Endothelial cell of umbilical vein (primary cell): ENCODE results near the gene RAD51B. TPM values are rescaled to one million over a fixed set of nuclear protein-coding genes. Genes with fewer than 3 reads are reported as not detected.

ENCODE experiments used
- BruUV-seq: library from RNA; stranded (reverse); fragments of 400-500 nt; replicated peaks from 2 replicates; lab custom pipeline; 2021; lab: Mats Ljungman, UMichigan
- CTCF ChIA-PET: fragments of 300-600, 350-600 bp; sonication (Branson Sonifier 250); formaldehyde crosslinking; loops from one replicate; lab custom pipeline; 2021; ENCODE audit warnings: antibody characterized with exemption, inconsistent platforms; lab: Charles Lee
- POLR2A ChIA-PET: fragments of 300-600, 350-600 bp; sonication (Branson Sonifier 250); formaldehyde crosslinking; loops from one replicate; lab custom pipeline; 2021; ENCODE audit warnings: antibody characterized with exemption, inconsistent platforms; lab: Charles Lee
- DNase-seq: peaks from one replicate; pipeline ENCODE4 v3.0.0-alpha.2; 2011; ENCODE audit warnings: low read depth, low spot score
- FAIRE-seq: peaks from 2 replicates; lab custom pipeline; 2011; peaks lifted over from hg19 to GRCh38; lab: Jason Lieb, UNC
- H2AFZ ChIP-seq: 2 replicates; pipeline ENCODE4 v1.6.0; 2012; ENCODE audit warnings: low read depth, low read length, control low read depth, inconsistent platforms
- H3K27ac ChIP-seq: 2 replicates; pipeline ENCODE4 v1.5.1; 2011; ENCODE audit warnings: low read depth, mild to moderate bottlenecking, control low read depth, low read length, moderate library complexity; ENCODE audit not compliant: insufficient read depth
- H3K27me3 ChIP-seq, 2 experiments: 2 replicates each; pipeline versions ENCODE4 v1.6.0 to v1.6.1; 2011; ENCODE audit warnings: low read length in 2 of 2, mixed read lengths in 1 of 2; ENCODE audit not compliant: control insufficient read depth in 2 of 2, insufficient read depth in 2 of 2
- H3K36me3 ChIP-seq, 2 experiments: 2 replicates in 1 of 2; 3 replicates in 1 of 2; pipeline ENCODE4 v1.5.1; 2011; ENCODE audit warnings: low read length in 2 of 2, mild to moderate bottlenecking in 1 of 2, moderate library complexity in 1 of 2; ENCODE audit not compliant: control insufficient read depth in 2 of 2, insufficient read depth in 2 of 2; ENCODE audit errors: extremely low read depth in 1 of 2
- H3K4me1 ChIP-seq: 3 replicates; pipeline ENCODE4 v1.5.1; 2011; ENCODE audit warnings: mild to moderate bottlenecking, low read length; ENCODE audit not compliant: control insufficient read depth, insufficient read depth; ENCODE audit errors: extremely low read depth
- H3K4me2 ChIP-seq: 2 replicates; pipeline ENCODE4 v1.6.1; 2011; ENCODE audit warnings: low read length, control low read depth, mixed read lengths; ENCODE audit not compliant: insufficient read depth
- H3K4me3 ChIP-seq, 3 experiments: fragments of 200-600 bp in 1 of 3; sonication (generic), shearing (Covaris generic) in 1 of 3; replicated peaks in 1 of 3; 2 replicates each; pipeline ENCODE4 v1.5.1; 2011 to 2016; ENCODE audit warnings: control low read depth in 3 of 3, low read length in 3 of 3, mild to moderate bottlenecking in 2 of 3, inconsistent platforms in 1 of 3, low read depth in 1 of 3, moderate library complexity in 1 of 3; ENCODE audit not compliant: insufficient read depth in 1 of 3
- H3K79me2 ChIP-seq: 2 replicates; pipeline ENCODE4 v1.6.0; 2012; ENCODE audit warnings: low read length, inconsistent platforms; ENCODE audit not compliant: control insufficient read depth, insufficient read depth
- H3K9ac ChIP-seq: replicated peaks from 2 replicates; pipeline ENCODE3; 2011; ENCODE audit warnings: low read length, control low read depth; ENCODE audit not compliant: insufficient read depth; ENCODE audit errors: extremely low read depth
- H3K9me1 ChIP-seq: replicated peaks from 3 replicates; pipeline ENCODE4 v1.6.0; 2011; ENCODE audit warnings: mild to moderate bottlenecking, low read length; ENCODE audit not compliant: control insufficient read depth, insufficient read depth; ENCODE audit errors: extremely low read depth
- H3K9me3 ChIP-seq: replicated peaks from 2 replicates; pipeline ENCODE4 v1.5.1; 2012; ENCODE audit warnings: low read length, inconsistent platforms; ENCODE audit not compliant: control insufficient read depth, insufficient read depth
- H4K20me1 ChIP-seq: replicated peaks from 2 replicates; pipeline ENCODE3; 2011; ENCODE audit warnings: mild to moderate bottlenecking, low read length; ENCODE audit not compliant: control insufficient read depth, insufficient read depth; ENCODE audit errors: extremely low read depth
- CTCF ChIP-seq, 2 donors: IDR thresholded peaks; 1 replicate in 1 of 2; 2 replicates in 1 of 2; pipeline ENCODE4 v1.5.1; 2011; ENCODE audit warnings: low read length in 2 of 2, mild to moderate bottlenecking in 2 of 2, moderate library complexity in 2 of 2, control low read depth in 1 of 2, inconsistent platforms in 1 of 2, low read depth in 1 of 2; ENCODE audit not compliant: insufficient read depth in 1 of 2; ENCODE audit errors: extremely low read depth in 1 of 2
- EZH2 ChIP-seq: IDR thresholded peaks from 2 replicates; pipeline ENCODE4 v1.6.1; 2012; ENCODE audit warnings: borderline replicate concordance, low read depth, mild to moderate bottlenecking, moderate library complexity, low read length, inconsistent platforms; ENCODE audit not compliant: severe bottlenecking
- FOS ChIP-seq: IDR thresholded peaks from 2 replicates; pipeline ENCODE4 v1.6.1; 2011; ENCODE audit warnings: mild to moderate bottlenecking, low read length, moderate library complexity, borderline replicate concordance; ENCODE audit not compliant: insufficient read depth
- GATA2 ChIP-seq: IDR thresholded peaks from 2 replicates; pipeline ENCODE4 v1.7.0; 2011; ENCODE audit warnings: low read depth, mild to moderate bottlenecking, moderate library complexity, mixed read lengths, low read length; ENCODE audit not compliant: insufficient read length, insufficient read depth
- JUN ChIP-seq: IDR thresholded peaks from 2 replicates; pipeline ENCODE4 v1.6.1; 2011; ENCODE audit warnings: borderline replicate concordance, low read depth; ENCODE audit not compliant: insufficient read length, insufficient read depth
- MYC ChIP-seq: IDR thresholded peaks from one replicate; pipeline ENCODE4 v1.6.1; 2011; ENCODE audit warnings: mild to moderate bottlenecking, low read depth, low read length
- POLR2A ChIP-seq: IDR thresholded peaks from 2 replicates; pipeline ENCODE4 v1.6.1; 2012; ENCODE audit warnings: low read depth, mild to moderate bottlenecking, control low read depth, low read length
- POLR2AphosphoS5 ChIP-seq: IDR thresholded peaks from 2 replicates; pipeline ENCODE4 v1.6.1; 2012; ENCODE audit warnings: low read depth, mild to moderate bottlenecking, control low read depth, low read length, moderate library complexity; ENCODE audit not compliant: insufficient read depth
- dilution Hi-C: fragments of 300-500 bp; cut with MboI; formaldehyde crosslinking; loops from one replicate; pipeline ENCODE4 v1.15.0; 2019; ENCODE audit warnings: low sequenced_read_pairs; ENCODE audit not compliant: extremely low pct_ligation_motif_present
- intact Hi-C: fragments of 100-400 bp; cut with micrococcal nuclease; formaldehyde crosslinking; loops from one replicate; pipeline ENCODE4 v1.10.0; 2022
- polyA plus RNA-seq, 4 experiments: library from polyadenylated mRNA; depleted of rRNA in 3 of 4; stranded (reverse) in 3 of 4; unstranded in 1 of 4; fragments of >200 nt; gene quantifications; 2 replicates each; pipeline versions ENCODE4 v1.2.1 to v1.2.3, GENCODE V29; 2011 to 2012; ENCODE audit warnings: missing spikeins in 1 of 4
- total RNA-seq: library from RNA; stranded (reverse); gene quantifications from 2 replicates; pipeline ENCODE4 v1.2.3, GENCODE V29; 2021
- TF ChIP-seq, protein P1 (sequence below): IDR thresholded peaks from 2 replicates; pipeline ENCODE4 v1.6.1; 2011; ENCODE audit not compliant: insufficient read depth, insufficient read length

RAD51B gene
- total and polyA plus RNA-seq, 2 donors (not counting 3 experiments of a cell fraction or from before 2014, with no cell fraction given): 3.9 to 19.0 TPM

DNA sequence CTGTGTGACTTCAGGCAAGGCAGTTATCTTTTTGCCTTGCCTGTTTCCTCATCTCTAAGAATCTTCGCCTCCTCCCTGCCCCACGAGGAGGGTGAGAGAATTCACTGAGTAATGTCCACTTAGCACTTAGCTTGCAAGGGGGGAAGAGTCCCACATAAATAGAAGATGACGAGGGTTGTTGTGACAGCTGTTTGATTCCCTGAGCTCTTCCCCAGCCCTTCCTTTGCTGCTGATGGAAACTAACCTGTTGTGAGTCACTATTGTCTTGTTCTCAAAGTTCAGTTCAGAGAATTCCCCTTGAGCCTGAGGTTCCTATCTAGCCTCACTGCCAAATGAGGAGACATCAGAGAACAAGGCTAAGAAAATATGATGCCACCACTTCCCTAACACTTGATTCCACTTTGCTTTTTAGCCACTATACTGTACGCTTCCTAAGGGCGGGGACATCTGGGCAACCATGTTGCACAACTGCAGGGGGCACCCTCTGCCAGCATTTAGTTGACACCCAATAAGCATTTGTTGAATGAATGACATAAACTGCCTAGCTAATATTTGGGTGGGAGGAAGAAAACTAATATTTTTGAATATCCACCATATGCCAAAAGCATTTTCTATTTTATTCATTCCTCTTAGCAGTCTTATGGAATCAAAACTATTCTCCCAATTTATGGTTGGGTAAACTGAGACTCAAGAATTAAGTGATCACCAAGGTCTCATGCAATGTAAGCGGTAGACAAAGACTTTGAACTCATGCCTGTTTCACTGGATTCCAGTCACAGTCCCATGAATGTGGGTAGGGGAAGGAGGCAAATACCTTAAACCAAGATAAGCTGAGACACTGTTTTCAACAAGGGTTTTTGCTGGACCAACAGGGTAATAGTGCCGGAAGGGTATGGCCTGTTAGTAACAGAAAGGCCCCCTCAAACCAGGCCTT is 895.7 kb downstream of the RAD51B start:
- DNase-seq (peak; percentile 26), FAIRE-seq (peak; percentile 15)
- dilution Hi-C loops (no loop called here), intact Hi-C loops (no loop called here)
- Histone ChIP-seq H3K4me1 (no peaks in the 10 kb centered on the region), H4K20me1 (no peaks in the 10 kb centered on the region), H3K27me3 (no peaks in the 10 kb centered on the region), H3K9me1 (no peaks in the 10 kb centered on the region), H3K36me3 (no peaks in the 10 kb centered on the region), H3K79me2 (no peaks in the 10 kb centered on the region), H2AFZ (no peak overlapping the region), H3K9ac (no peak overlapping the region), H3K4me2 (no peak overlapping the region), H3K9me3 (no peaks in the 10 kb centered on the region), H3K27ac (no peak overlapping the region), H3K4me3 (no peak overlapping the region)
- TF ChIP-seq POLR2A (no peak), POLR2AphosphoS5 (no peak), EZH2 (no peak), CTCF (IDR thresholded peaks at IDR 0.05; ENCODE audit: extremely low read depth in 1 of 2, insufficient read depth in 1 of 2, low read depth in 1 of 2, low read length in 2 of 2) (no peak), MYC (no peak), FOS (no peak), GATA2 (no peak), JUN (no peak)
- TF ChIP-seq, protein P1, sequence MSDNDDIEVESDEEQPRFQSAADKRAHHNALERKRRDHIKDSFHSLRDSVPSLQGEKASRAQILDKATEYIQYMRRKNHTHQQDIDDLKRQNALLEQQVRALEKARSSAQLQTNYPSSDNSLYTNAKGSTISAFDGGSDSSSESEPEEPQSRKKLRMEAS: no peak
- CTCF ChIA-PET: interaction anchor here (1.2 to 1.5 kb wide), 4 partner anchors 66 to 778 kb away, joined by 3 to 4 read pairs (median 4); no protein-coding TSS in a partner anchor
- no TSS peak for BruUV-seq
- POLR2A ChIA-PET: no interaction called here
